GM12878 (cell line): ENCODE results near the gene CHRNA5. TPM values are rescaled to one million over a fixed set of nuclear protein-coding genes. Genes with fewer than 3 reads are reported as not detected.

ENCODE experiments used
- ATAC-seq: fragments of 200-7000 bp; cut with Tn5 transposase; 3 replicates; pipeline ENCODE4 v1.9.1; 2020; ENCODE audit warnings: mild to moderate bottlenecking, moderate library complexity
- BruUV-seq: library from RNA; stranded (reverse); fragments of 400-500 nt; replicated peaks from 2 replicates; lab custom pipeline; 2021; lab: Mats Ljungman, UMichigan
- CTCF ChIA-PET: fragments of 300-600 bp; sonication (Branson Sonifier 250); formaldehyde crosslinking; extraction: SDS; loops from one replicate; lab custom pipeline; 2021; ENCODE audit warnings: inconsistent platforms; lab: Yijun Ruan, JAX
- POLR2A ChIA-PET: fragments of 350-600 bp; formaldehyde crosslinking; extraction: SDS; loops from one replicate; lab custom pipeline; 2021; ENCODE audit warnings: inconsistent platforms; lab: Charles Lee
- RAD21 ChIA-PET: fragments of 300-600 bp; sonication (Branson Sonifier 250); formaldehyde crosslinking; loops from one replicate; lab custom pipeline; 2023; ENCODE audit warnings: antibody characterized with exemption; ENCODE audit not compliant: unreplicated experiment; lab: Charles Lee
- SMC1A ChIA-PET: fragments of 300-600 bp; sonication (Branson Sonifier 250); formaldehyde crosslinking; loops from one replicate; lab custom pipeline; 2023; ENCODE audit not compliant: unreplicated experiment, uncharacterized antibody; lab: Charles Lee
- DNase-seq: peaks from one replicate; pipeline ENCODE4 v3.0.0-alpha.2; 2011; ENCODE audit warnings: low read depth, low spot score
- FAIRE-seq: peaks from 3 replicates; lab custom pipeline; 2011; peaks lifted over from hg19 to GRCh38; lab: Jason Lieb, UNC
- H2AFZ ChIP-seq: 2 replicates; pipeline ENCODE4 v1.6.0; 2011; ENCODE audit warnings: low read depth, low read length, control low read depth; ENCODE audit not compliant: control insufficient read depth
- H3K27ac ChIP-seq: 2 replicates; pipeline ENCODE4 v1.5.1; 2011; ENCODE audit warnings: control low read depth; ENCODE audit not compliant: control insufficient read depth, insufficient read depth
- H3K27me3 ChIP-seq, 2 experiments: replicated peaks in 1 of 2; 2 replicates each; pipeline versions ENCODE4 v1.6.0 to v1.6.1; 2011; ENCODE audit warnings: low read length in 1 of 2; ENCODE audit not compliant: control insufficient read depth in 2 of 2, insufficient read depth in 2 of 2
- H3K36me3 ChIP-seq, 2 experiments: 2 replicates each; pipeline ENCODE4 v1.5.1; 2011; ENCODE audit warnings: low read length in 1 of 2; ENCODE audit not compliant: control insufficient read depth in 2 of 2, insufficient read depth in 2 of 2
- H3K4me1 ChIP-seq: 2 replicates; pipeline ENCODE4 v1.6.1; 2011; ENCODE audit warnings: mild to moderate bottlenecking, low read length, moderate library complexity, mixed read lengths; ENCODE audit not compliant: control insufficient read depth, insufficient read depth
- H3K4me2 ChIP-seq: 2 replicates; pipeline ENCODE4 v1.6.0; 2011; ENCODE audit warnings: control low read depth; ENCODE audit not compliant: control insufficient read depth, insufficient read depth
- H3K4me3 ChIP-seq: fragments of 200-600 bp; sonication (generic); 2 replicates; pipeline ENCODE4 v1.5.1; 2016
- H3K79me2 ChIP-seq: 2 replicates; pipeline ENCODE4 v1.6.0; 2011; ENCODE audit warnings: low read length; ENCODE audit not compliant: control insufficient read depth, insufficient read depth
- H3K9ac ChIP-seq: 2 replicates; pipeline ENCODE4 v1.8.0; 2011; ENCODE audit warnings: low read length, control low read depth, mixed read lengths; ENCODE audit not compliant: control insufficient read depth, insufficient read depth
- H3K9me3 ChIP-seq: replicated peaks from 3 replicates; pipeline ENCODE4 v1.5.1; 2011; ENCODE audit warnings: mild to moderate bottlenecking, low read length; ENCODE audit not compliant: control insufficient read depth, insufficient read depth
- H4K20me1 ChIP-seq: 2 replicates; pipeline ENCODE4 v1.6.0; 2011; ENCODE audit not compliant: control insufficient read depth, insufficient read depth
- EGR1 ChIP-seq, 2 experiments: IDR thresholded peaks; 1 replicate in 1 of 2; 2 replicates in 1 of 2; pipeline ENCODE4 v1.6.1; 2011 to 2012; ENCODE audit warnings: low read depth in 2 of 2, low read length in 2 of 2, borderline replicate concordance in 1 of 2, mild to moderate bottlenecking in 1 of 2, moderate library complexity in 1 of 2
- EP300 ChIP-seq, 2 experiments: fragments of 150-350 bp in 1 of 2; IDR thresholded peaks; 2 replicates each; pipeline ENCODE4 v1.6.1; 2011 to 2012; ENCODE audit warnings: low read depth in 2 of 2, low read length in 2 of 2, borderline replicate concordance in 1 of 2, improper control_type of control experiment in 1 of 2, inconsistent platforms in 1 of 2; ENCODE audit not compliant: control insufficient read depth in 1 of 2
- FOXM1 ChIP-seq: IDR thresholded peaks from 2 replicates; pipeline ENCODE4 v1.6.1; 2012; ENCODE audit warnings: low read depth, mild to moderate bottlenecking, inconsistent platforms, low read length, moderate library complexity
- JUNB ChIP-seq: IDR thresholded peaks from 2 replicates; pipeline ENCODE4 v1.6.1; 2016; ENCODE audit warnings: antibody characterized with exemption, mild to moderate bottlenecking
- KDM1A ChIP-seq: fragments of 200-600 bp; sonication (generic); IDR thresholded peaks from 2 replicates; pipeline ENCODE4 v1.6.1; 2016; ENCODE audit warnings: borderline replicate concordance
- PAX5 ChIP-seq: IDR thresholded peaks from 2 replicates; pipeline ENCODE4 v1.6.1; 2011; ENCODE audit warnings: low read depth, low read length, borderline replicate concordance
- PML ChIP-seq: IDR thresholded peaks from 2 replicates; pipeline ENCODE4 v1.6.1; 2012; ENCODE audit warnings: low read length, inconsistent platforms
- PRDM15 ChIP-seq: fragments of 450-650 bp; formaldehyde crosslinking; IDR thresholded peaks from 2 replicates; pipeline ENCODE4 v1.4.0; 2020; ENCODE audit warnings: mild to moderate bottlenecking, moderate library complexity
- RBBP5 ChIP-seq: fragments of 200-600 bp; sonication (generic); conservative IDR thresholded peaks from 2 replicates; pipeline ENCODE4 v1.6.1; 2016
- ZNF384 ChIP-seq: IDR thresholded peaks from 2 replicates; pipeline ENCODE4 v1.6.1; 2012; ENCODE audit warnings: low read depth, mild to moderate bottlenecking, low read length, improper control_type of control experiment, borderline replicate concordance
- WGBS: methylation state at CpG from one replicate; pipeline ENCODE4 v1.1.6; 2016; ENCODE audit warnings: low lambda C conversion rate; ENCODE audit not compliant: insufficient replicate concordance, insufficient coverage; ENCODE audit errors: missing lambda C conversion rate; 5-methylcytosine and 5-hydroxymethylcytosine counted together
- in situ Hi-C: fragments of 300-500 bp; cut with MboI; formaldehyde crosslinking; loops from 9 replicates; pipeline ENCODE4 v1.14.3; 2018; ENCODE audit warnings: mixed read lengths
- intact Hi-C: fragments of 100-400 bp; cut with micrococcal nuclease; formaldehyde crosslinking; loops from one replicate; pipeline ENCODE4 v1.14.2; 2022; ENCODE audit not compliant: unreplicated experiment
- polyA plus RNA-seq, 11 experiments: library from polyadenylated mRNA; depleted of rRNA in 4 of 11; unstranded in 6 of 11; stranded (reverse) in 5 of 11; fragments of >200 nt; fragmentation: Nextera tagmentation in 4 of 11; fragmentation: Illumina TruSeq in 1 of 11; extraction: Ambion mirVana in 4 of 11; extraction: Trizol in 1 of 11; gene quantifications; 1 replicate in 1 of 11; 2 replicates in 10 of 11; pipeline versions ENCODE4 v1.2.1 to v1.2.3, GENCODE V29; 2011 to 2016; ENCODE audit warnings: inconsistent platforms in 2 of 11, missing spikeins in 2 of 11, low read depth in 1 of 11
- total RNA-seq, 4 experiments: library from RNA; depleted of rRNA in 3 of 4; stranded (reverse); fragments of >200 nt in 3 of 4; fragmentation: Illumina TruSeq in 1 of 4; extraction: Trizol in 1 of 4; gene quantifications; 2 replicates each; pipeline versions ENCODE4 v1.2.1 to v1.2.3, GENCODE V29; 2013 to 2021
- TF ChIP-seq, protein P1 (sequence below), 3 experiments: IDR thresholded peaks in 2 of 3; conservative IDR thresholded peaks in 1 of 3; 2 replicates each; pipeline ENCODE4 v1.5.1; 2011; ENCODE audit warnings: low read depth in 3 of 3, low read length in 3 of 3, mild to moderate bottlenecking in 3 of 3, control low read depth in 2 of 3, moderate library complexity in 2 of 3, inconsistent platforms in 1 of 3, mixed read lengths in 1 of 3; ENCODE audit not compliant: control insufficient read depth in 2 of 3, insufficient read depth in 1 of 3; ENCODE audit errors: extremely low read depth in 1 of 3
- TF ChIP-seq, protein P2 (sequence below): IDR thresholded peaks from 2 replicates; pipeline ENCODE4 v1.6.1; 2012; ENCODE audit warnings: low read depth, low read length, improper control_type of control experiment

CHRNA5 gene
- total and polyA plus RNA-seq, 10 of the 15 experiments (the other 5 are each of a cell fraction or from before 2014, with no cell fraction given) = 0.74 to 21.4 (median 12.7) TPM

GRCh38 chr15:78634210-78635145, 69.2 kb downstream of the CHRNA5 start:
- Histone ChIP-seq H3K4me2 (no peak overlapping the region), H3K27me3 (no peaks in the 10 kb centered on the region; a peak in 1 of 4 replicates), H3K4me3 (no peak overlapping the region), H3K4me1 (no peaks in the 10 kb centered on the region), H3K36me3 (no peaks in the 10 kb centered on the region), H3K9ac (no peak overlapping the region), H4K20me1 (no peaks in the 10 kb centered on the region), H3K27ac (no peak overlapping the region), H3K9me3 (peaks cover 3% of the 10 kb centered on the region; the same call in 2 of the 3 replicates), H2AFZ (no peak overlapping the region), H3K79me2 (no peaks in the 10 kb centered on the region)
- no peak for FAIRE-seq
- ChIA-PET CTCF (interaction anchor here (7.3 kb wide), 1 partner anchor 75 kb away, joined by 95 read pairs; no protein-coding TSS in a partner anchor), SMC1A (interaction anchor here (1.2 kb wide), 1 partner anchor 75 kb away, joined by 4 read pairs; no protein-coding TSS in a partner anchor), RAD21 (interaction anchor here (0.6 kb wide), 1 partner anchor 23 kb away, joined by 3 read pairs; no protein-coding TSS in a partner anchor), POLR2A (no interaction called here)
- intact Hi-C loops = no loop called here
- no peak for TF ChIP-seq EGR1 (IDR thresholded peaks at IDR 0.05; ENCODE audit: borderline replicate concordance in 1 of 2, low read depth in 2 of 2, low read length in 2 of 2)
- no peak for TF ChIP-seq RBBP5
- no peak for TF ChIP-seq KDM1A
- TF ChIP-seq, protein P1, sequence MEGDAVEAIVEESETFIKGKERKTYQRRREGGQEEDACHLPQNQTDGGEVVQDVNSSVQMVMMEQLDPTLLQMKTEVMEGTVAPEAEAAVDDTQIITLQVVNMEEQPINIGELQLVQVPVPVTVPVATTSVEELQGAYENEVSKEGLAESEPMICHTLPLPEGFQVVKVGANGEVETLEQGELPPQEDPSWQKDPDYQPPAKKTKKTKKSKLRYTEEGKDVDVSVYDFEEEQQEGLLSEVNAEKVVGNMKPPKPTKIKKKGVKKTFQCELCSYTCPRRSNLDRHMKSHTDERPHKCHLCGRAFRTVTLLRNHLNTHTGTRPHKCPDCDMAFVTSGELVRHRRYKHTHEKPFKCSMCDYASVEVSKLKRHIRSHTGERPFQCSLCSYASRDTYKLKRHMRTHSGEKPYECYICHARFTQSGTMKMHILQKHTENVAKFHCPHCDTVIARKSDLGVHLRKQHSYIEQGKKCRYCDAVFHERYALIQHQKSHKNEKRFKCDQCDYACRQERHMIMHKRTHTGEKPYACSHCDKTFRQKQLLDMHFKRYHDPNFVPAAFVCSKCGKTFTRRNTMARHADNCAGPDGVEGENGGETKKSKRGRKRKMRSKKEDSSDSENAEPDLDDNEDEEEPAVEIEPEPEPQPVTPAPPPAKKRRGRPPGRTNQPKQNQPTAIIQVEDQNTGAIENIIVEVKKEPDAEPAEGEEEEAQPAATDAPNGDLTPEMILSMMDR (IDR thresholded peaks at IDR 0.05 in 2 of 3, conservative IDR thresholded peaks at IDR 0.05 in 1 of 3; ENCODE audit: control insufficient read depth in 2 of 3, extremely low read depth in 1 of 3, insufficient read depth in 1 of 3, low read depth in 3 of 3, low read length in 3 of 3) = no peak
- TF ChIP-seq, protein P2, sequence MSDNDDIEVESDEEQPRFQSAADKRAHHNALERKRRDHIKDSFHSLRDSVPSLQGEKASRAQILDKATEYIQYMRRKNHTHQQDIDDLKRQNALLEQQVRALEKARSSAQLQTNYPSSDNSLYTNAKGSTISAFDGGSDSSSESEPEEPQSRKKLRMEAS = no peak
- TF ChIP-seq PRDM15 (CRISPR knock-in tag) = no peak
- no peak for TF ChIP-seq ZNF384
- no peak for TF ChIP-seq FOXM1
- TF ChIP-seq EP300 (IDR thresholded peaks at IDR 0.05; ENCODE audit: borderline replicate concordance in 1 of 2, control insufficient read depth in 1 of 2, low read depth in 2 of 2, low read length in 2 of 2) = no peak
- TF ChIP-seq PAX5 = no peak
- TF ChIP-seq JUNB = no peak
- TF ChIP-seq PML = no peak
- no peak for DNase-seq
- no peak for ATAC-seq
- in situ Hi-C loops = no loop called here
- WGBS = 11% methylated on average over 12 of the region's 12 CpGs
- BruUV-seq = no TSS peak
